IMR-90 (cell line): ENCODE data around the gene CORO7. TPM values are rescaled to one million over a fixed set of nuclear protein-coding genes. Genes with fewer than 3 reads are reported as not detected.

Experiments used
- ATAC-seq: fragments of 200-7000 bp; cut with Tn5 transposase; 2 replicates; pipeline ENCODE4 v1.9.1; 2020; ENCODE audit warnings: low read depth, mild to moderate bottlenecking, moderate library complexity
- BruUV-seq: library from RNA; stranded (reverse); fragments of 400-500 nt; replicated peaks from 2 replicates; lab custom pipeline; 2021; lab: Mats Ljungman, UMichigan
- CTCF ChIA-PET: fragments of 300-600 bp; formaldehyde crosslinking; extraction: SDS; loops from one replicate; lab custom pipeline; 2021; ENCODE audit warnings: antibody characterized with exemption; lab: Yijun Ruan, JAX
- POLR2A ChIA-PET: fragments of 300-600 bp; sonication (Branson Sonifier 250); formaldehyde crosslinking; loops from one replicate; lab custom pipeline; 2022; ENCODE audit warnings: antibody characterized with exemption; ENCODE audit not compliant: unreplicated experiment; lab: Charles Lee
- DNase-seq: peaks from one replicate; pipeline ENCODE4 v3.0.0; 2013
- H2AFZ ChIP-seq: replicated peaks from 2 replicates; pipeline ENCODE3; 2013; ENCODE audit warnings: low read length, mild to moderate bottlenecking; ENCODE audit not compliant: poor library complexity
- H2AK5ac ChIP-seq: 2 replicates; pipeline ENCODE4 v1.6.1; 2013; ENCODE audit warnings: low read depth, low read length, inconsistent platforms
- H2AK9ac ChIP-seq: replicated peaks from 2 replicates; pipeline ENCODE3; 2013; ENCODE audit warnings: mild to moderate bottlenecking, low read depth, low read length, moderate library complexity; ENCODE audit not compliant: poor library complexity
- H2BK120ac ChIP-seq: 2 replicates; pipeline ENCODE4 v1.6.1; 2013; ENCODE audit warnings: low read depth, low read length, inconsistent platforms
- H2BK15ac ChIP-seq: 3 replicates; pipeline ENCODE4 v1.6.1; 2013; ENCODE audit warnings: low read depth, low read length, inconsistent platforms
- H2BK20ac ChIP-seq: 2 replicates; pipeline ENCODE4 v1.6.1; 2013; ENCODE audit warnings: low read depth, mild to moderate bottlenecking, inconsistent platforms, low read length, moderate library complexity
- H2BK5ac ChIP-seq: 2 replicates; pipeline ENCODE4 v1.6.1; 2013; ENCODE audit warnings: mild to moderate bottlenecking, low read depth, low read length, inconsistent platforms; ENCODE audit not compliant: poor library complexity, severe bottlenecking
- H3K14ac ChIP-seq: replicated peaks from 2 replicates; pipeline ENCODE4 v1.6.1; 2013; ENCODE audit warnings: low read depth, low read length, inconsistent platforms
- H3K18ac ChIP-seq: 2 replicates; pipeline ENCODE4 v1.6.1; 2013; ENCODE audit warnings: low read depth, low read length, control low read depth
- H3K23ac ChIP-seq: 2 replicates; pipeline ENCODE4 v1.6.1; 2013; ENCODE audit warnings: low read depth, low read length, inconsistent platforms
- H3K27ac ChIP-seq: 2 replicates; pipeline ENCODE4 v1.5.1; 2013; ENCODE audit warnings: mild to moderate bottlenecking, control low read depth, low read length; ENCODE audit not compliant: insufficient read depth
- H3K27me3 ChIP-seq: 2 replicates; pipeline ENCODE4 v1.6.1; 2013; ENCODE audit warnings: low read length; ENCODE audit not compliant: control insufficient read depth, insufficient read depth
- H3K36me3 ChIP-seq: 2 replicates; pipeline ENCODE4 v1.6.1; 2013; ENCODE audit warnings: low read length, mixed read lengths; ENCODE audit not compliant: control insufficient read depth, insufficient read depth
- H3K4ac ChIP-seq: 2 replicates; pipeline ENCODE4 v1.6.1; 2013; ENCODE audit warnings: low read depth, low read length, inconsistent platforms
- H3K4me1 ChIP-seq: 2 replicates; pipeline ENCODE4 v1.6.1; 2013; ENCODE audit warnings: low read length, mixed read lengths; ENCODE audit not compliant: control insufficient read depth, insufficient read depth
- H3K4me2 ChIP-seq: 2 replicates; pipeline ENCODE4 v1.6.1; 2013; ENCODE audit warnings: low read depth, mild to moderate bottlenecking, control low read depth, low read length, moderate library complexity
- H3K4me3 ChIP-seq: 2 replicates; pipeline ENCODE4 v1.5.1; 2013; ENCODE audit warnings: low read depth, mild to moderate bottlenecking, control low read depth, low read length, moderate library complexity; ENCODE audit not compliant: insufficient read depth
- H3K56ac ChIP-seq: 2 replicates; pipeline ENCODE4 v1.6.1; 2013; ENCODE audit warnings: low read length, inconsistent platforms; ENCODE audit not compliant: insufficient read depth; ENCODE audit errors: extremely low read depth
- H3K79me1 ChIP-seq, 2 experiments: 2 replicates each; pipeline ENCODE4 v1.6.1; 2013; ENCODE audit warnings: low read length in 2 of 2, inconsistent platforms in 1 of 2, low read depth in 1 of 2
- H3K9ac ChIP-seq: 2 replicates; pipeline ENCODE4 v1.6.1; 2013; ENCODE audit warnings: low read depth, low read length, control low read depth
- H3K9me1 ChIP-seq: 2 replicates; pipeline ENCODE4 v1.6.1; 2013; ENCODE audit warnings: low read length, inconsistent platforms; ENCODE audit not compliant: insufficient read depth
- H3K9me3 ChIP-seq: 2 replicates; pipeline ENCODE4 v1.6.1; 2013; ENCODE audit warnings: low read length; ENCODE audit not compliant: control insufficient read depth, insufficient read depth
- H4K20me1 ChIP-seq: 2 replicates; pipeline ENCODE4 v1.6.1; 2013; ENCODE audit warnings: low read length, inconsistent platforms; ENCODE audit not compliant: insufficient read depth
- H4K5ac ChIP-seq: 2 replicates; pipeline ENCODE4 v1.6.1; 2013; ENCODE audit warnings: mild to moderate bottlenecking, low read depth, low read length, control low read depth
- H4K8ac ChIP-seq, 2 experiments: 2 replicates each; pipeline ENCODE4 v1.6.1; 2013; ENCODE audit warnings: low read depth in 2 of 2, low read length in 2 of 2, control low read depth in 1 of 2, inconsistent platforms in 1 of 2
- H4K91ac ChIP-seq: 2 replicates; pipeline ENCODE4 v1.6.1; 2013; ENCODE audit warnings: low read depth, low read length, inconsistent platforms; ENCODE audit not compliant: insufficient read depth
- CEBPB ChIP-seq: IDR thresholded peaks from 2 replicates; pipeline ENCODE4 v1.6.1; 2012; ENCODE audit warnings: low read depth, low read length, improper control_type of control experiment
- CHD1 ChIP-seq: IDR thresholded peaks from 2 replicates; pipeline ENCODE4 v1.6.1; 2012; ENCODE audit warnings: low read depth, low read length, improper control_type of control experiment
- FOS ChIP-seq: fragments of 150-350 bp; IDR thresholded peaks from 2 replicates; pipeline ENCODE4 v1.6.1; 2016; ENCODE audit warnings: low read depth, low read length
- MAFK ChIP-seq: IDR thresholded peaks from 2 replicates; pipeline ENCODE4 v1.6.1; 2012; ENCODE audit warnings: low read depth, low read length, improper control_type of control experiment
- POLR2A ChIP-seq: IDR thresholded peaks from 2 replicates; pipeline ENCODE4 v1.6.1; 2012; ENCODE audit warnings: mild to moderate bottlenecking, low read depth, low read length
- RFX5 ChIP-seq: IDR thresholded peaks from 2 replicates; pipeline ENCODE4 v1.8.0; 2012; ENCODE audit warnings: low read depth, mild to moderate bottlenecking, low read length, moderate library complexity
- SMC3 ChIP-seq: fragments of 150-350 bp; IDR thresholded peaks from 2 replicates; pipeline ENCODE4 v1.6.1; 2016; ENCODE audit warnings: low read depth, mild to moderate bottlenecking, antibody characterized with exemption, low read length, moderate library complexity
- WGBS, 2 experiments: methylation state at CpG; one replicate each; pipeline versions ENCODE4 v1.1.5 to v1.1.7; 2013; ENCODE audit warnings: missing lambda C conversion rate in 2 of 2; ENCODE audit not compliant: insufficient read length in 1 of 2; ENCODE audit errors: extremely low coverage in 2 of 2; 5-methylcytosine and 5-hydroxymethylcytosine counted together
- dilution Hi-C: fragments of 300-500 bp; cut with HindIII; formaldehyde crosslinking; loops from one replicate; pipeline ENCODE4 v1.14.3; 2018; ENCODE audit warnings: low sequenced_read_pairs; ENCODE audit not compliant: unreplicated experiment
- in situ Hi-C: fragments of 300-500 bp; cut with MboI; formaldehyde crosslinking; loops from 3 replicates; pipeline ENCODE4 v1.14.3; 2019; ENCODE audit warnings: low sequenced_read_pairs, inconsistent platforms, mixed read lengths
- intact Hi-C: fragments of 100-400 bp; cut with micrococcal nuclease; formaldehyde crosslinking; loops from 2 replicates; pipeline ENCODE4 v1.10.0; 2022
- polyA plus RNA-seq, 3 experiments: library from polyadenylated mRNA; depleted of rRNA; stranded (reverse); fragments of >200 nt; gene quantifications; 2 replicates each; pipeline ENCODE4 v1.2.3, GENCODE V29; 2012; ENCODE audit warnings: low replicate concordance in 1 of 3
- total RNA-seq: library from RNA; depleted of rRNA; stranded (reverse); fragments of >200 nt; gene quantifications from 2 replicates; pipeline ENCODE4 v1.2.3, GENCODE V29; 2012
- TF ChIP-seq, protein P1 (sequence below): fragments of 150-350 bp; IDR thresholded peaks from 2 replicates; pipeline ENCODE4 v1.6.1; 2016; ENCODE audit warnings: low read depth, mild to moderate bottlenecking, low read length, moderate library complexity, borderline replicate concordance
- TF ChIP-seq, protein P2 (sequence below): fragments of 150-350 bp; IDR thresholded peaks from 2 replicates; pipeline ENCODE4 v1.6.1; 2017; ENCODE audit warnings: mild to moderate bottlenecking, antibody characterized with exemption, low read length, low read depth

CORO7 gene
- total and polyA plus RNA-seq, 2 of the 4 experiments (the other 2 are of a cell fraction) = 6.3 to 26.7 TPM

DNA sequence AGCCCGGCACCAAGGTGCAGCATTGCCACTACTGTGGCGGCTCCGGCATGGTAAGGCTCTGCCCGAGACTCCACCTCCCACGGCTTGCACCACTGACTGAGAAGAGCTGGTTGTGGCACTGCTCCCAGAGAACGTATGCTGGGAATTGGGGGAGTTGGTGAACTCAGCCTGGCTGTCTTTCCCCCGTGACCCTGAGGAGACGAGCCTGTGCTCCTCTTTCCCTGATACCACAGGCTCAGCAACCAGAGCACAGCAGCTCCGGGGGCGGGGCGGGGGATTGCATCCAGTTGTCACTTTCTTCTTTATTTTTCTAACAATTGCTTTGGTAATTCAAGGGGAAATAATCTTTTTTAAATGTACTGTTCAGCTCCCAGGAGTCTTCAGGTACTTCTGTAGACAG lies 26.0 kb upstream of the CORO7 start:
- H3K18ac ChIP-seq = no peak overlapping the region
- no peaks in the 10 kb centered on the region for H3K9me1 ChIP-seq
- H3K27me3 ChIP-seq = no peaks in the 10 kb centered on the region
- no peak overlapping the region for H2AFZ ChIP-seq
- no peaks in the 10 kb centered on the region for H3K9me3 ChIP-seq
- H3K4ac ChIP-seq = no peak overlapping the region
- H4K20me1 ChIP-seq = no peaks in the 10 kb centered on the region; the same call in 1 of the 2 replicates
- in situ Hi-C loops (no loop called here), dilution Hi-C loops (no loop called here), intact Hi-C loops (no loop called here)
- ChIA-PET POLR2A (no interaction called here), CTCF (no interaction called here)
- no peak overlapping the region for H4K5ac ChIP-seq
- H3K79me1 ChIP-seq = peaks cover 9 to 11% of the 10 kb centered on the region in 2 experiments; a peak in 2 of 4 replicates
- H3K4me1 ChIP-seq = no peaks in the 10 kb centered on the region
- peaks cover 60% of the 10 kb centered on the region for H3K36me3 ChIP-seq
- no peak overlapping the region for H3K23ac ChIP-seq
- no peak overlapping the region for H2BK120ac ChIP-seq
- no peak overlapping the region for H2AK5ac ChIP-seq
- 91% methylated on average over 5 of the region's 11 CpGs; no CpG with 5 or more reads in 1 of the 2 experiments for WGBS, 2 experiments
- no peak overlapping the region for H3K27ac ChIP-seq
- ATAC-seq = no peak
- TF ChIP-seq, protein P1, sequence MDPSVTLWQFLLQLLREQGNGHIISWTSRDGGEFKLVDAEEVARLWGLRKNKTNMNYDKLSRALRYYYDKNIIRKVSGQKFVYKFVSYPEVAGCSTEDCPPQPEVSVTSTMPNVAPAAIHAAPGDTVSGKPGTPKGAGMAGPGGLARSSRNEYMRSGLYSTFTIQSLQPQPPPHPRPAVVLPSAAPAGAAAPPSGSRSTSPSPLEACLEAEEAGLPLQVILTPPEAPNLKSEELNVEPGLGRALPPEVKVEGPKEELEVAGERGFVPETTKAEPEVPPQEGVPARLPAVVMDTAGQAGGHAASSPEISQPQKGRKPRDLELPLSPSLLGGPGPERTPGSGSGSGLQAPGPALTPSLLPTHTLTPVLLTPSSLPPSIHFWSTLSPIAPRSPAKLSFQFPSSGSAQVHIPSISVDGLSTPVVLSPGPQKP = no peak
- TF ChIP-seq SMC3 (no peak), FOS (no peak), MAFK (no peak), RFX5 (no peak), CHD1 (no peak), CEBPB (no peak), POLR2A (no peak)
- TF ChIP-seq, protein P2, sequence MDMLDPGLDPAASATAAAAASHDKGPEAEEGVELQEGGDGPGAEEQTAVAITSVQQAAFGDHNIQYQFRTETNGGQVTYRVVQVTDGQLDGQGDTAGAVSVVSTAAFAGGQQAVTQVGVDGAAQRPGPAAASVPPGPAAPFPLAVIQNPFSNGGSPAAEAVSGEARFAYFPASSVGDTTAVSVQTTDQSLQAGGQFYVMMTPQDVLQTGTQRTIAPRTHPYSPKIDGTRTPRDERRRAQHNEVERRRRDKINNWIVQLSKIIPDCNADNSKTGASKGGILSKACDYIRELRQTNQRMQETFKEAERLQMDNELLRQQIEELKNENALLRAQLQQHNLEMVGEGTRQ = no peak
- no peak overlapping the region for H3K14ac ChIP-seq
- H2BK5ac ChIP-seq = no peak overlapping the region
- H2AK9ac ChIP-seq = no peak overlapping the region
- no peak overlapping the region for H4K8ac ChIP-seq
- no peak overlapping the region for H3K4me2 ChIP-seq
- H3K56ac ChIP-seq = no peak overlapping the region
- DNase-seq = no peak
- no peak overlapping the region for H3K4me3 ChIP-seq
- no peak overlapping the region for H4K91ac ChIP-seq
- H3K9ac ChIP-seq = no peak overlapping the region
- no peak overlapping the region for H2BK15ac ChIP-seq
- no peak overlapping the region for H2BK20ac ChIP-seq
- BruUV-seq = no TSS peak
